SKM-1 treated with dmso at 0.1 percent for 144 hours (cell line): ENCODE measurements around the gene CES3.
"Not testable (repeated sequence)": the region's sequence is repeated elsewhere in the genome, so short reads cannot be mapped to it uniquely, and the experiment has no call there.

Experiments
- DNase-seq: peaks from one replicate; lab custom pipeline; 2025; ENCODE audit not compliant: unreplicated experiment; lab: John Stamatoyannopoulos, UW

CES3 gene

GRCh38 chr16:66968847-66969246, 7.8 kb downstream of the CES3 start:
- no peak for DNase-seq

DNA sequence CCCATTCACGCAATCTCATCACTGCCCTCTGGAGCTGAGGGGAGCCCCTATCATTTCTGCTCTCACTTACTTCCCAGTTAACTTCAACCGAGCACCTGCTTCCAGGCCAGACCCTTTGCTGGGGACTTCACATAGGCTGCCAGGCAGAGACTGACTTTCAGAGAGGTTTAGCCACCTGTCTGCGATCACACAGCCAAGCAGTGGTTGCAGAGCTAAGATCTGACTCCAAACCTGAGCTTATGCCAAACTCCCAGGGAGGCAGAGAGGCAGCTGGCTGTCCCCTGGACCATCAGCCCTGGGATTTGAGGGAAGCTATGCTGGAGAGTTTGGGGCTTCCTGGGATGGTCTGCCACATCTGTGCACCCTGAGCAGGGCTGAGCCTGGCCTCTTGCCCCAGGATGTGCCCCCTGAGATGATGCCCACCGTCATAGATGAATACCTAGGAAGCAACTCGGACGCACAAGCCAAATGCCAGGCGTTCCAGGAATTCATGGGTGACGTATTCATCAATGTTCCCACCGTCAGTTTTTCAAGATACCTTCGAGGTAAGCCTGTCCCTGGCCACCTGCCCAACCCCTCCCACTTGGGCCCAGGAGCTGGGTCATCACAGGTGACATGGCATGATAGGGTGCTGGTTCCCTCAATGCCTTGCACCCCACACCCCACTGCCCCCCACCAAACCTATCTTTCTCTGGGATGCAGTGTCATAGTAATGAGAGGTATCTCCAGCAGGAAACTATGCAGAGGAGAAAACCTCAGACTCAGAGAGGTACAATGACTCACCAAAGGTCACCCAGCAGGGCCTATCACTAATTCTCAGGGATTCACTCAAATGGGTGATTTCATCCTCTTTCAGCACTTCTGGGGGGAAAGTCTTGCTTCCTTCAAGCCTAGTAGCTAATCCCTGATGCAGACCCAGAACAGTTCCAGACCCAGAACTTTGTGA, 10.0 kb downstream of the CES3 start:
- no peak for DNase-seq

GRCh38 chr16:66972983-66973382, 11.9 kb downstream of the CES3 start:
- no peak for DNase-seq

DNA sequence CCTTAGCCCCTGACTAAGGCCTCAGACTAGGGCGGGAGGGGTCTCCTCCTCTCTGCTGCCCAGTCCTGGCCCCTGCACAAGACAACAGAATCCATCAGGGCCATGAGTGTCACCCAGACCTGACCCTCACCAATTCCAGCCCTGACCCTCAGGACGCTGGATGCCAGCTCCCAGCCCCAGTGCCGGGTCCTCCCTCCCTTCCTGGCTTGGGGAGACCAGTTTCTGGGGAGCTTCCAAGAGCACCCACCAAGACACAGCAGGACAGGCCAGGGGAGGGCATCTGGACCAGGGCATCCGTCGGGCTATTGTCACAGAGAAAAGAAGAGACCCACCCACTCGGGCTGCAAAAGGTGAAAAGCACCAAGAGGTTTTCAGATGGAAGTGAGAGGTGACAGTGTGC, 12.7 kb downstream of the CES3 start:
- DNase-seq: no peak

GRCh38 chr16:66974156-66974931, 13.3 kb downstream of the CES3 start:
- not testable (repeated sequence) for DNase-seq

DNA sequence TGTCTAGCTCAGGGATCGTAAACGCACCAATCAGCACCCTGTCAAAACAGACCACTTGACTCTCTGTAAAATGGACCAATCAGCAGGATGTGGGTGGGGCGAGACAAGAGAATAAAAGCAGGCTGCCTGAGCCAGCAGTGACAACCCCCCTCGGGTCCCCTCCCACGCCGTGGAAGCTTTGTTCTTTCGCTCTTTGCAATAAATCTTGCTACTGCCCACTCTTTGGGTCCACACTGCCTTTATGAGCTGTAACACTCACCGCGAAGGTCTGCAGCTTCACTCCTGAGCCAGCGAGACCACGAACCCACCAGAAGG, 13.8 kb downstream of the CES3 start:
- DNase-seq: not testable (repeated sequence)

GRCh38 chr16:66975302-66975893, 14.3 kb downstream of the CES3 start:
- no peak for DNase-seq

- no peak for DNase-seq
Observed at GRCh38 chr16:66976746-66977145, 15.7 kb downstream of the CES3 start.

- DNase-seq: peak; percentile 75
Observed at GRCh38 chr16:66977341-66978113, 16.5 kb downstream of the CES3 start.

DNA sequence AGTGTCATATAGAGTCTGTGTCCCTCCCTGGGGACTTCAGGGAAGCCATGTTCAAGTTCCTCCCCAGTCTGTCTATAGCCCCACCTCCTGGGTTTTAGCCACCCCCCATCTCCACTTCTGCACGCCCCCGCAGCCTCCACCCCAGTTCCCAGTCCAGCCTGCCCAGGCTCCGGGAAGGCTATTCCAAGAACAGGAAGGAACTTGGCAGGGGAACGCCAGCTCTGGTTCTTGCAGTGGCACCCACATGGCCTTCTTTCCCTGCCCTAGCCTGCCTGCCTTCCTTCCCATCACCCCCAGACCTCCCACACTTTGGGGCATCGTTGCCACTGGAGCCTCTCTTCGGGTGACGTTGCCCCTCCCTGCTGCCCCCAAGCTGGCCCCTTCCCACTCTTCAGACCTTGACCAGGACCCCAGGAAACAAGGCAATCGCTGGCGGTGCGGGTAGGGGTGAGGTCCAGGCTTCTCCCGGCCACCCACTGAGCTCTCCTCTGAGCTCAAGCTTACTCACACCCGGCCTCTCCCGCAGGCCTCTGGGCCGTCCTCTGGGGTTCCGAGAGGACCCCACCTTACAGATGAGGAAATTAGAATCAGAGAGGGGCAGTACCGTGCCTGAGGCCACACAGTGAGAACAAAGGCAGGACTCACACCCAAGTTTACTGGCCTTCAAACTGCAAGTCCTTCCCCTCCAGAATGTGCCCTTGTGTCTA, 18.1 kb downstream of the CES3 start:
- no peak for DNase-seq

DNA sequence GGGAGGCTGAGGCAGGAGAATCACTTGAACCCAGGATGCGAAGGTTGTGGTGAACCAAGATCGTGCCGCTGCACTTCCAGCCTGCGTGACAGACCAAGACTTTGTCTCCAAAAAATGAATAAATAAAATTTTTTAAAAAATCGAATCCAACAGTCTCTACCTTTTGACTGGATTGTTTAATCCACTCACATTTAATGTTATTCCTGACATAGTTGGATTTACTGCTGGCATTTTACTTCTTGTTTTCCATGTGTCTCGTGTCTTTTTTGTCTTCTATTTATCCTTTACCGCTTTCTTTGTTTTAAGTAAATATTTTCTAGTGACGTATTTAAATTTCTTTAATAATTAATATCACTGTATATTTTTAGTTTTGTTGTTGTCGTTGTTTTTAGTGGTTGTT, 22.0 kb downstream of the CES3 start:
- DNase-seq: no peak

DNA sequence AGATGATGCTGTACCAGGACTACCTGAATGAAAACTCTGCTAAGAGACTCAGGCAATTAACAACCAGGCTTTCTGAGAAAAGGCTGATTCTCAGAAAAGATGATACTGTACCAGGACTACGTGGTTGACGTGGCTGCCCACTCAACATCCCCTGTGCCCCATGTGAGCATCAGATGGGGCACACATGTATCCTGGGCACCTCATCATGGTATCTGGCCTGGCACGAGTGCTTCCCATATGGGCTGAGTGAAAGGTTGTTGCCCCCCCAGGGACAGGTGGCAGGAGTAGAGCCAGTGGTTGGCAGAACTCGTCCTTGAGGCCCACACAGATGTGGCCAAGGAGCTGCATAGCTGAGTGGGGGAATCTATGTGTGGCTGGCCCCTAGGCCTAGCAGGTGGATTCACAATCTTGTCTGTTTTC, 23.8 kb downstream of the CES3 start:
- no peak for DNase-seq

DNA sequence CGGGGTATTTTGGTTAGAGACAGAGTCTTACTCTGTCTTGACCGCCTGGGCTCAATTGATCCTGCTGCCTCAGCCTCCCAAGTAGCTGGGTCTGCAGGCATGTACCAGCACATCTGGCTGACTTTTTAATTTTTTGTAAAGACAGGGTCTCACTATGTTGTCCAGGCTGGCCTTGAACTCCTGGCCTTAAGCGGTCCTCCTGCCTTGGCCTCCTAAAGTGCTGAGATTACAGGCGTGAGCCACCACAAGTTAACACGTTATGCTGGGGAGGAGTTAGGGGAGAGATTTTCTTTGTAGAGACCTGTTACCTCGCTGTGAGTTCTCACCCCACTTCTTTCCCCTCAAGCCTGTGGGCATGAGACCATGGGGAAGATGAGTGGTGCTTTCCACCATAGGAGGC, 25.5 kb downstream of the CES3 start:
- DNase-seq: no peak

- no peak for DNase-seq
Observed at GRCh38 chr16:66988197-66988788, 27.2 kb downstream of the CES3 start, which contains the start of gene CES4A. CES4A (plus strand) TSS chr16:66988589; CDS start chr16:66988773, 184 bp downstream.

- DNase-seq: no peak
Observed at GRCh38 chr16:66991545-66992077, 30.5 kb downstream of the CES3 start.

GRCh38 chr16:66993558-66993957, 32.5 kb downstream of the CES3 start:
- DNase-seq: not testable (repeated sequence)

GRCh38 chr16:66996324-66996982, 35.4 kb downstream of the CES3 start:
- no peak for DNase-seq

- DNase-seq: no peak
Observed at GRCh38 chr16:66996983-66997358, 35.9 kb downstream of the CES3 start.
